Stomach smooth muscle (tissue), 2 donors: ENCODE measurements around the gene MAN1C1.
A peak's percentile ranks its signal among the peaks of the same experiment; 100 is the strongest.
"Not testable (repeated sequence)": the region's sequence is repeated elsewhere in the genome, so short reads cannot be mapped to it uniquely, and the experiment has no call there.

ENCODE experiments used
- H3K27ac ChIP-seq: one replicate; pipeline ENCODE4 v1.7.0; 2013; ENCODE audit warnings: mild to moderate bottlenecking, low read length, inconsistent platforms
- H3K27me3 ChIP-seq, 2 donors: one replicate each; pipeline ENCODE4 v1.7.0; 2013; ENCODE audit warnings: low read length in 2 of 2; ENCODE audit not compliant: insufficient read depth in 2 of 2, control insufficient read depth in 1 of 2
- H3K36me3 ChIP-seq, 2 donors: one replicate each; pipeline ENCODE4 v1.7.0; 2013; ENCODE audit warnings: low read length in 2 of 2; ENCODE audit not compliant: control insufficient read depth in 2 of 2, insufficient read depth in 2 of 2
- H3K4me1 ChIP-seq: one replicate; pipeline ENCODE4 v1.7.0; 2013; ENCODE audit warnings: low read length; ENCODE audit not compliant: control insufficient read depth, insufficient read depth
- H3K4me3 ChIP-seq, 2 donors: one replicate each; pipeline ENCODE4 v1.7.0; 2013; ENCODE audit warnings: low read length in 2 of 2
- H3K9ac ChIP-seq, 2 donors: one replicate each; pipeline ENCODE4 v1.7.0; 2013; ENCODE audit warnings: low read length in 2 of 2, mild to moderate bottlenecking in 1 of 2
- H3K9me3 ChIP-seq, 2 donors: one replicate each; pipeline ENCODE4 v1.7.0; 2013; ENCODE audit warnings: low read length in 2 of 2; ENCODE audit not compliant: control insufficient read depth in 2 of 2
- donor health status: healthy.
- donor health status: Pancreatic carcinoma.

Gene MAN1C1

DNA sequence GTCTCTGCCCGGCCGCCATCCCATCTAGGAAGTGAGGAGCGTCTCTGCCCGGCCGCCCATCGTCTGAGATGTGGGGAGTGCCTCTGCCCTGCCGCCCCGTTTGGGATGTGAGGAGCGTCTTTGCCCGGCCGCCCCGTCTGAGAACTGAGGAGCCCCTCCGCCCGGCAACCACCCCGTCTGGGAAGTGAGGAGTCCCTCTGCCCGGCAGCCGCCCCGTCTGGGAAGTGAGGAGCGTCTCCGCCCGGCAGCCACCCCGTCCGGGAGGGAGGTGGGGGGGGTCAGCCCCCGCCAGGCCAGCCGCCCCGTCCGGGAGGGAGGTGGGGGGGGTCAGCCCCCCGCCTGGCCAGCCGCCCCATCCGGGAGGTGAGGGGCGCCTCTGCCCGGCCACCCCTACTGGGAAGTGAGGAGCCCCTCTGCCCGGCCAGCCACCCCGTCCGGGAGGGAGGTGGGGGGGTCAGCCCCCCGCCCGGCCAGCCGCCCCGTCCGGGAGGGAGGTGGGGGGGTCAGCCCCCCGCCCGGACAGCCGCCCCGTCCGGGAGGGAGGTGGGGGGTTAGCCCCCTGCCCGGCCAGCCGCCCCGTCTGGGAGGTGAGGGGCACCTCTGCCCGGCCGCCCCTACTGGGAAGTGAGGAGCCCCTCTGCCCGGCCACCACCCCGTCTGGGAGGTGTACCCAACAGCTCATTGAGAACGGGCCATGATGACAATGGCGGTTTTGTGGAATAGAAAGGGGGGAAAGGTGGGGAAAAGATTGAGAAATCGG lies 12.6 kb upstream of the MAN1C1 start:
- H3K27ac ChIP-seq, H3K27me3 ChIP-seq, H3K36me3 ChIP-seq, H3K9ac ChIP-seq, H3K4me1 ChIP-seq, H3K9me3 ChIP-seq, H3K4me3 ChIP-seq: not testable (repeated sequence)

DNA sequence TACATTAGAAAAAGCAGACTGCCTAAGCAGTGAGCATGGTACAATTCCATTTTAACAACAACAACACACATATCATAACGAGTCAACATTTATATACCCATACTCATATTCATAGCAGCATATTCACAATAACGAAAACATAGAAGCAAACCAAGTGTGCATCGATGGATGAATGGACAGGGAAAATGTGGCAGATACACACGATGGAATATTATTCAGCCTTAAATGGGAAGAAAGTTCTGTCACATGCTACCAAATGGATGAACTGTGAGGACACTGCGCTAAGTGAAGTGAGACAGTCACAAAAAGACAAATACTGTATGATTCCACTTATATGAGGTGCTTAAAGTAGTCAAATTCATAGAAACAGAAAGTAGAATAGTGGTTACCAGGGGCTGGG lies 9.5 kb upstream of the MAN1C1 start:
- H3K36me3 ChIP-seq, result no peaks in the 10 kb centered on the region
- no peak overlapping the region for H3K4me3 ChIP-seq
- H3K27ac ChIP-seq, result no peak overlapping the region
- no peaks in the 10 kb centered on the region for H3K27me3 ChIP-seq
- H3K9me3 ChIP-seq, result no peaks in the 10 kb centered on the region
- peaks cover 15% of the 10 kb centered on the region for H3K4me1 ChIP-seq
- H3K9ac ChIP-seq, result no peak overlapping the region

DNA sequence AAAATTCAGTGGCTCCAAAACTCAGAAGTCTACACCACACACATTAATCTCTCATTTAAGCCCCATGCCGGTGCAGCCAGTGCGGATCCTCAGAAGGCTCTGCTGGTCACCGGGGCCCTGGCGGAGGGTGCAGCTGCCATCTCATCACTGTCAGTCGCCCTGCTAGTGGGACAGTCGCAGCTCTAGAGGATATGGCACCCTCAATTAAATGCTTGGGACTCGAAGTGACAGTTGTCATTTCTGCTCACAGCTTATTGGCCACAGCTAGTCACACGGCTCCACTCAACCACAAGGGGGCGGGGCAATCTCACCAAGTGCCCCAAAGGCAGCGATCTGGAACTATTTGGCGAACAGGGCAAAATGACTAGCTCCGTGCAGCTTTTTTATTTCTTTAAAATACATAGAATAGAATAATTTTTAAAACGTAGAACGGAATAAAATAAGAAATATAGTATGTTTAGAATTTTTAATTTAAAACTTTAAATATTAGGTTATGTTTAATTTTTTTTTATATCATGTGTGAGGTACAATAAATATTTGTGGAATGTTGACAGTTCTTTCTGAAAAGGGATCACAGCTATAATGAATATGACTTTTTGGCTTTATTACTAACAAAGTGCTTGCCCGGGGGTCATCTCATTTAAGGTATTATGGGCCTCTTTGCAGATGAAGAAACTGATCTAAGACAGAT lies 8.0 kb upstream of the MAN1C1 start:
- Histone ChIP-seq H3K36me3 (no peaks in the 10 kb centered on the region), H3K27me3 (no peaks in the 10 kb centered on the region), H3K9me3 (no peaks in the 10 kb centered on the region), H3K27ac (no peak overlapping the region), H3K9ac (no peak overlapping the region), H3K4me1 (peaks cover 15% of the 10 kb centered on the region), H3K4me3 (peak overlapping the region in 1 of 2 donors; percentile 67)

- H3K36me3 ChIP-seq, result no peaks in the 10 kb centered on the region
- peak overlapping the region in 1 of 2 donors; percentile 42 for H3K9ac ChIP-seq
- no peak overlapping the region for H3K27ac ChIP-seq
- H3K4me3 ChIP-seq, result no peak overlapping the region
- no peaks in the 10 kb centered on the region for H3K27me3 ChIP-seq
- peaks cover 15% of the 10 kb centered on the region for H3K4me1 ChIP-seq
- no peaks in the 10 kb centered on the region for H3K9me3 ChIP-seq
Measured at GRCh38 chr1:25609921-25610320, 6.7 kb upstream of the MAN1C1 start.

GRCh38 chr1:25610822-25611630 lies 5.6 kb upstream of the MAN1C1 start:
- H3K4me3 ChIP-seq, result no peak overlapping the region
- H3K36me3 ChIP-seq, result no peaks in the 10 kb centered on the region
- no peaks in the 10 kb centered on the region for H3K9me3 ChIP-seq
- H3K9ac ChIP-seq, result no peak overlapping the region
- H3K27me3 ChIP-seq, result no peaks in the 10 kb centered on the region
- H3K27ac ChIP-seq, result no peak overlapping the region
- H3K4me1 ChIP-seq, result peaks cover 24% of the 10 kb centered on the region

DNA sequence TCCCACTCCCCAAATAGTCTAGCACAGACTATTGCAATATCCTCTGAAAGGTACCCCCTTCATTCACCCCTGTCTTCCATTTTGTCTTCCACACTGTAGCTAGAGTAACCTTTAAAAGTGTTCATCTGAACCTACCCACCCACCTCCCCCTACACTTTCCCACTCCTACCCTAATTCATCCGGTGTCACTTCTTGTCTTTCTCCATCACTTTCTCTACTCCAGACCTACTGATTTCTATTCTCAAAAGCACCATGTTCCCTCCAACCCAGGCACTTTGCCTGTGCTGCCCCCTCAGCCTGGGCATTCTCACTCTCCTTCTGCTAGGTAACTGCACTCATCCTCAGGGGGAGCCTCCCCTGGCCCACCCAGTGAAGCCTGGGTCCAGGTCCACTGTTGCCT lies 4.7 kb upstream of the MAN1C1 start:
- Histone ChIP-seq H3K27ac (no peak overlapping the region), H3K27me3 (no peaks in the 10 kb centered on the region), H3K9ac (no peak overlapping the region), H3K36me3 (no peaks in the 10 kb centered on the region), H3K4me1 (peaks cover 28% of the 10 kb centered on the region), H3K9me3 (no peaks in the 10 kb centered on the region), H3K4me3 (no peak overlapping the region)

GRCh38 chr1:25612421-25612820 lies 4.2 kb upstream of the MAN1C1 start:
- Histone ChIP-seq H3K9ac (no peak overlapping the region), H3K4me3 (no peak overlapping the region), H3K4me1 (peaks cover 31% of the 10 kb centered on the region), H3K36me3 (no peaks in the 10 kb centered on the region), H3K27ac (no peak overlapping the region), H3K9me3 (no peaks in the 10 kb centered on the region), H3K27me3 (no peaks in the 10 kb centered on the region)

DNA sequence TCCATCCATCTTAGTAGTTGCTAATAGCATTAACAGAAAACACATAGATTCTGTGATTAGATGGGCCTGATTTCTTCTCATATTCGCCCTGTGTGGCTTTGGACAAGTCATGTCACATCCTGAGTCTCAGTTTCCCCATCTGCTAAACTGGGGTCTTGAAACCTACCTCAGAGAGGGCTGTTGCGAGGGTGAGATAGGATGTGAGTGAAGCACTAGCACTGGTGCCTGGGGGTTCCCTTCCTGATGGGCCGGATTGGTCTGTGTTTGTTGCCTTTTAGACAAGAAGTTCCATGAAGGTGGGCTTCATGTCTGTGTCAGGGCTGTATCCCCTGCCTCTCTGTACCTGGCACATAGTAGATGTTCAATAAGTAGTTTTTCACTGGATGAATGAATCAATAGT lies 3.5 kb upstream of the MAN1C1 start:
- Histone ChIP-seq H3K27ac (no peak overlapping the region), H3K4me1 (peaks cover 38% of the 10 kb centered on the region), H3K27me3 (no peaks in the 10 kb centered on the region), H3K9me3 (no peaks in the 10 kb centered on the region), H3K9ac (no peak overlapping the region), H3K36me3 (no peaks in the 10 kb centered on the region), H3K4me3 (no peak overlapping the region)

GRCh38 chr1:25614501-25615171 lies 2.0 kb upstream of the MAN1C1 start:
- Histone ChIP-seq H3K4me3 (no peak overlapping the region), H3K36me3 (no peaks in the 10 kb centered on the region), H3K9me3 (no peaks in the 10 kb centered on the region), H3K4me1 (peaks cover 50% of the 10 kb centered on the region), H3K9ac (no peak overlapping the region), H3K27me3 (no peaks in the 10 kb centered on the region), H3K27ac (peak overlapping the region; percentile 11)

DNA sequence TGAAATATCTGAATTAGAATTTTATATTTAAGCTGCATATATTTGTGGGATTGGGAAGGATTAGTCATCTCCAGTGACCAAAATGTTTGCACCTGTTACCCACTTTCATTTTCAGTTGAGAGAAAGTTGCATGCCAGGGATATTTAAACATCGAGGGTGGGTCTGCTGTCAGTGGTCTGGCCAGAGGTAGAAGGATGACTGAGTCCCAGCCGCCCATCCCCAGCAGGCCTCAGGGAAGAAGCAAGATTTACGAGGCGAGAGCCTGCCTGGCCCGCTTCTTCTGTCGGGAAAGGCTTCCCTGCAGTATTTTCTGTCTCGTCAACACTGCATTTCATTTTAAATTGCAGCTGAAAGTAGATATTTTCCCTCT lies 1.4 kb upstream of the MAN1C1 start:
- Histone ChIP-seq H3K9ac (no peak overlapping the region), H3K4me3 (peak overlapping the region in 1 of 2 donors; percentile 15), H3K27ac (peak overlapping the region; percentile 11), H3K27me3 (no peaks in the 10 kb centered on the region), H3K9me3 (no peaks in the 10 kb centered on the region), H3K4me1 (peaks cover 50% of the 10 kb centered on the region), H3K36me3 (no peaks in the 10 kb centered on the region)
